Erythroblast (primary cell): ENCODE measurements around the gene CEP104.

Source experiments
- DNase-seq, 2 experiments: peaks; one replicate each; lab custom pipeline; 2025; lab: John Stamatoyannopoulos, UW
- GATA1 ChIP-seq: IDR thresholded peaks from 2 replicates; pipeline ENCODE4 v1.6.1; 2011; ENCODE audit warnings: low read depth, mild to moderate bottlenecking, control low read depth, low read length, moderate library complexity
- POLR2A ChIP-seq: IDR thresholded peaks from 2 replicates; pipeline ENCODE4 v1.6.1; 2011; ENCODE audit warnings: mild to moderate bottlenecking, low read length

The CEP104 gene

DNA sequence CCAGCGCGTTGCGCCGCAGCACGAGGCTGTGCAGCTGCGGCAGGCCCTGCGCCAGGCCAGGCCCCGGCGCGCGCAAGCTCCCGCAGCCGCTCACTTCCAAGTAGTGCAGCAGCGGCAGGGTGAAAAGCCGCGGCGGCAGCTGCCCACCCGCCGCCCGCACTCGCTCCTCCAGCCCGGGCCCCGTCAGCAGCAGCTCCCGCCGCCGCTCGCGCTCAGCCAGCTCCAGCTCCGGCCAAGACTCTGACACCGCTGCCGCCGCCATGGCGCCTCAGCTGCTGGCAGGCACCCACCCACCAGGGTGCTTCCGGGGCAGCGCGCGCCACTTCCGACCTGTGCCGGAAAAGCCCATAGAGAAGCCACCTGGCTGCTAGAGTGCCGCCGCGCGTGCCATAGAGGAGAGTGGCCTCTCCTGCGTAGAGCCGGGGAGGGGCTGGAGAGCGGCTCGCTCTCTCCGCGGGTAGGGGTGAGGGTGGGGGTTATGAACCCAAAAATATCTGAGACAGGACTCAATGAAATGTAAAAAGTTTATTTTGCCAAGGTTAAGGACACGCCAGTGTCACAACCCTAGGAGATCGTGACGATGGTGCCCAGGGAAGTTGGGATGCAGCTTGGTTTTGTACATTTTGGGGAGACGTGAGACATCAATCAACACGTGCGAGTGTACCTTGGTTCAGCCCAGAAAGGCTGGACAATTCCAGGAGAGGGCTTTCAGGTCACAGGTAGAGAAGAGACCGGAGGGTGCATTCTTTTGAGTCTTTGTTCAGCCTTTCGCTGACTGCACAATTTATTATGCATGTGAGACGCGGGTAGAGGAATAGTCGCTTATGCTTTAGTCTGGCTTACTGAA lies 60.6 kb downstream of the CEP104 start, which contains the start of gene LRRC47:
LRRC47 (minus strand) TSS at position 284 of the 847 bp plus-strand sequence; CDS start at position 262, 22 bp downstream.
- DNase-seq = peak; percentile 95
- TF ChIP-seq POLR2A (peak; percentile 80), GATA1 (no peak)

DNA sequence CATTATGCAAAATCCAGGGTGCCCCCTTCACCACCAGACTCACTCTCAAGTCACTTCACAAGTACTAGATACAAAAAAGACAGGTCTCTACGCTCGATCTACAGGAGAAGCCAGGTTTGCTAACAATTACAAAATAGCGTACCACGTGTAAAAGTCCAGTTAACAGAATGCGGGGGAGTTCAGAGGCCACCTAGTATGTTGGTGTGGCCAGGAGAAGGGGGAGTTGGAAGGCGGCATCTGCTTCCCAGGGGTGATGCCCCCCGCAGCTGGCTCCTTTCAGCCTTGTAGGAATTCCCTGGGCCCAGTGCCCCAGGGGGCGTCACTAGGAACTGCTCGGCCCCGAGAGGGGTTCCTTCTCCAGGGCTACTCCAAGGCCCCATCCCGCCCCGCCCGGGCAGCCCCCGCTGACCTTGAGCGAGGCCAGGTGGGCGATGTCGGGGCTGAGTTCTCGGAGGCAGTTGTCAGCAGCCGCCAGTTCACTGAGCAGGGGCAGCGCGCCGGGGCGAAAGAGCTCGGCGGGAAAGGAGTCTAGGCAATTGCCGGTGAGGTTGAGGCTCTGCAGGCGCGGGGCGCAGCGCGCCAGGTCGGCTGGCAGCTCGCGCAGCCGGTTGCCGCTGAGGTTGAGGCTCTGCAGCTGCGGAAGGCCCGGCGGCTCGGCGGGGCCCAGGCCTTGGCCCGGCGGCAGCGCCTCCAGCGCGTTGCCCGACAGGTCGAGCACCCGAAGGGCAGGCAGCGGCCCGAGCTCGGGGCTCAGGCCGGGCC lies 61.4 kb downstream of the CEP104 start:
- DNase-seq = peak; percentile 67 to 68
- no peak for TF ChIP-seq GATA1
- no peak for TF ChIP-seq POLR2A

DNA sequence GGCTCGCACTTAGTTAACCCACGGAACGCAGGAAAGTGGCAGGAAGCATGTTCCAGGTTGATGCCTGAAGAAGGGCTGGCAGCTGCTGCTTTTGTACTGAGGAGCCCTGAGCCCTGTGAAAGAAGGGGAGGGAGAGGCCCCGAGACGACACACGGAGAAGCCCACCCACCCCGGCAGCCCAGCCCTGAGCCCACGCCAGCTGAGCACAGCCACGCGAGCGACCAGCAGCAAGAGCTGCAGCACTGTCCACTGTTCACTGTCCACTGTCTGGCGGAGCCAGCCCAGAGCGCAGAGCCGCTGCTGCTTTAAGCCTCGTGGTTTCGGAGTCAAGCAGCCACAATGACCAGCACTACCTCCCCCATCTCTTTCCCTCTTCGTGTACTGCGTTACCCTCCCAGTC lies 66.1 kb downstream of the CEP104 start:
- TF ChIP-seq GATA1 = no peak
- no peak for TF ChIP-seq POLR2A
- no peak for DNase-seq

DNA sequence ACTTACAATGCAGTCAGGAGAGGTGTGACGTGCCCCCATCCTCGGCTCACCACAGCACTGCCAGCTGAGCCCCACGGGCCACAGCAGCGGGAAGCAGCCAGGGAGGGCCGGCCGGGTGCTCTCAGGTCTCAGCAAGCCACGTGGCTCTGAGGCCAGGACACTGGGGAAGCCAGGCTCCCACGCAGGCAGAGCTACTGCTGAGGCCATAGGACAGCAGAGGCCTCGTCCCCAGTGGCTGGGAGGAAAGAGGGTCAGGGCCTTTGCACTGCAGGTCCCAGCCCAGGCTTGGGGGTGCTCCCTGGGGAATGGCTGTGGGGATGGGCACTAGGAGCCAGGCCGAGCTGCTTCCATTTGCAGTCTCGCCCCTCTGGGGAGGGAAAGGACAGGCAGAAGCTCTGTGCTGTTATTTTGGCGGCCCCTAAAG lies 66.5 kb downstream of the CEP104 start:
- TF ChIP-seq POLR2A = no peak
- no peak for TF ChIP-seq GATA1
- no peak for DNase-seq

DNA sequence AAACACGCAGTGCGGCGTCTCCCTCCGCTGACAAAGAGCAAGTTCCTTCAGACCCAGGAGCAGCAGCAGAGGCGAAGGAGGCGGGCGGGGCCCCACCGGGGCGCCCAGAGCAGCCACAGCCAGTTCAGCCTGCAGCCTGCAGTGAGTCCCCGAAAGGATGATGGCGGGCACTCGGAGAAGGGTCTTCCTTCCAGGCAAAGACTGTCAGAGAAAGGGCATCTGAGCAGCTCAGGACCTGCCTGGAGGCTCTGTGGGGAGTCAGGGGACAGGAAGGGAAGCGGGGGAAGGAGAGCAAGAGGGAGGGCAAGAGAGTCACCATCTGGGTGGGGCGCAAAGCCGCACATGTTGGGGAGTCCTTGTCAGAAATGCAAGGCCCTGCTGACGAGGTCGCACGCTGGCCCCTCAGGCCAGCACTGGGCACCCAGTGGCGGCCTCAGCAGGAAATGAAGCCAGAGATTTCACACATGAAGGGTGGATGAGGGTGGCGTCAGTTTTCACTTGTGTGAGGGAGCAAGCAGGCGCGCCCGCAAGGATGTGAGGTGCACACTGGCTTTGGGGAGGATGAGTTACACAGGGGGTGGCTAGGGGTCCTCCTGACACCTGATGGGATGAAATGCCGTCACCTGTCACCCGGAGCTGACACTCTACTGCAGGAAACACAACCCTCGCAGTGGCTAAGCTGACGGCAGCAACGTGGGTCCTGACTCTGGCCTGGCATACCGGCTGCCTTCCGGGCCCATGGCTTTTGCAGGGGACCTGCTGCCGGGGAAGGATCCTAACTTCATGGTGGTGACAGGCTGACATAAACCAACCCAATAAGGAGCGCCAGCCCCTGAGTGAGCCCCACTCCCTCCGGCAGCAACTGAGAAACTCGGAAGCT lies 67.3 kb downstream of the CEP104 start:
- DNase-seq = no peak
- TF ChIP-seq GATA1 = no peak
- TF ChIP-seq POLR2A = no peak

DNA sequence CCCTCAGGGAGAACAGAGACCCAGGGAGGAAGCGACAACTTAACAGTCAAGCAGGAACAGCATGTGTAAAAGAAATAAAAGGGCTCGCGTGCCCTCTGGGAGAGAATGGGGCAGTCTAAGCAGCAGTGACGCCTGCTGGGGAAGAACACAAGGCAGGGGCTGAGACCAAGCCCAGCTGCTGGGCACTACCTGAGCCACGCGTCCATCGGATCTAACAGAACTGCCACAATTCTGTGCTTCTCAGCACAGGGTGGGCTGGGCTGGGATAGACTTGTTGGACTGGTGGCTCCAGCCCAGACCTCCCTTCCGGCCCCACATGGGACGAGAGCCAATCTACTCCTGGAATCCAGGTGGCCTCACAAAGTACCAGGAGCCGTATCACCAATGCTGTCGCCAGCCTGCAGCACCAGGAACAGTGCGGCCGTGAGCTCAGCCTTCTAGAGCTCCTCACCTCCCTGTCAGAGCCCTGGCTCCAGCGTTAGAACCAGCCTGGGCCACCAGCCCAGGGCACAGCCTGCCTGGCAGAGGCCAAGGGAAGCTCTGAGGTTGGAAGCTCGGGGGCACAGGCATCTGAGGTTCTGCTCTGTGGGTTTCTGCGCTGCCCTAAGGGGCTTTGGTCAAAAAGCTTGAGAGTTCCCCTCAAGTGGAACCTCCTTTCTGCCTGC lies 68.1 kb downstream of the CEP104 start:
- no peak for TF ChIP-seq POLR2A
- DNase-seq = no peak

DNA sequence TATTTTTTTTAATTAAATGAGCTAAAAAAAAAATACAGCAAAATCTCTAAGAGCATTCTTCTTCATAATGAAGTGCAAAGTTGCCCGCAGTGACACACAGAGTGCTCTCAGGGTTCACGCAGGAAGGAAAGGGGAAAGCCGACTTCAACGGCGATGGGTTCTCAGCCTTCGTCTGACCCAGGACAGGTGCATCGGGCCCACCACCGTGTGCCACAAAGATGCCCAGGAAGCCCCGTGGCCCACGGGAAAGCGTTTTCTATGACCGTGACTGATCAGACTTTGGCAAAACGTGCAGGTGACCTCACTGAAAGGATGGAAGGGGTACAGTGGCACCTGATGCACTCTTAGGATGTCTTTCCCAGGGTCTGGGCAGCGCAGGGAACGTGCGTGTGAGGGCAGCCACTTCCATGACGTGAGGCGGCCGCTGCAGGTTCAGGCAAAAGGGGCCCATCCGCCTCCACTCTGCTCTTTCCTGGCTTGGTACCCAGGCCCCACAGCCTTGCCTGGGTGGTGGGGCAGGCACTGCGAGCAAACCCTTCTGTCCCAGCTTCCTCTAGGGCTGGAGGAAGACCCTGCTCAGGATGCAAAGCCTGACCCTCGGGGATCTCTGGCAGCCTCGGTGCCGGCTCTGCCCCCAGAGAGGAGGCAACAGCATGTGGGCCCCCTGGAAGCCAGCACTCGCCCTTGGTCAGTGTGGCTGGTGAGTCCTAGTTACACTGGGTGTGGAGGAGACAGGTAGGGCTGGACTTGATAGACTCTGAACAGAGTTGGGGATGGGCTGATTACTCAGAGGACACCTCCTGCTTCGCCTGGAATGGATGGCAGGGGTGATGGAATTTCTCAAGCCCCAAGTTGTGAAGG lies 69.0 kb downstream of the CEP104 start:
- TF ChIP-seq GATA1 (no peak), POLR2A (no peak)
- DNase-seq = no peak

DNA sequence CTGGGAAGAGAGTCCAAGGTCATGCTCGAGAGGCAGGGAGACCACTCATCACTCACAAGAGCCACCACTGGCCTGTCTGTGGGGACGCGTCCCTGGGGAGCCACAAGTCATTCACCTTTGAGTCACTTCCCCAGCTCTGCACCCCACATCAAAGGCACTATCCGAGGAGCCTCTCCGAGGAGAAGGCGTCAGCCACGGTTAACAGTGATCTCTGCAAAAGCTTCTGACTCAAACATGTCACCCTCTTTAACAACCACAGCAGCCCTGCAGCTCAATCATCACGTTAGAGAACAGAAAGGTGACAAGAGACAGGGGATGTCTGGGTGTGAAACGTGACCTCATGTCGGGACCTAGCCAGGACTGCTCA lies 69.7 kb downstream of the CEP104 start:
- DNase-seq = no peak
- TF ChIP-seq POLR2A (no peak), GATA1 (no peak)

DNA sequence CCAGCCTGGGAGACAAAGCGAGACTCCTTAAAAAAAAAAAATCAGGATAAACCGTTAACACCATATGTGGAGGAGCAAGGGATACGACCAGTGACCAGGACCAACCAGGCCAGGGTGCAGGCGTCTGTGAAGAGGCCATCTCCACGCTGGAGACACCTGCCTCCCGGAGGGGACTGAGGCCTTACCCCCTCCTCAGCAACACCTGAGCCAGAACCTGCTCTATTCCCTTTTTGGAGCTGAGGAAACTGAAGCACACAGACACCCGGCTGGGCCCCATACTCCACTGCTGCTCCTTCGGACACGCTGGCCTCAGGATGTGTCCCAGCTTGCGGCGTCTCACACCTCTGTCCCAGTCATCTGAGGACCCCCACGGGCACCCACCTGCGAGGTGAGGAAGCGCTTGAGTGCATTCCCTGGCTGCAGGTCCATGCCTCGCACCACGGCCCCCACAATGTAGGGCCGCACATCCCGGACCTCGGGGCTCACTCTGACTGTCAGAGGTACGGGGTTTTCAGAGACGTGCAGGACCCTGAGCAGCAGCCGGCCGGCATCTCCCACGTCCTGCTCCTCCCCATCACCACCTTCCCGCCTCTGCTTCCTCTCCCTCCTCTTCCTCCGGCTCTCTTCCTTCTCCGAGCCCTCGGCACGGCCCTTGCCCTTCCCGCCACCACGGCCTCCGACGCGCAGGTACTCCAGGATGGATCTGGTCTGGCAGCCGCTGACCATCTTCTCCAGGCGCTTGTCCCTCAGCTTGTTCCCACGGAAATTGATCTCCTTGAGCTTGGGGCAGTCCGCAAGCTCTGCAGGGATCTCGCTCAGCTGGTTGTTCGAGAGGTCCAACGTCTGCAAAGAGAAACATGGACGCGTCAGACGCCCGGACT lies 70.3 kb downstream of the CEP104 start:
- TF ChIP-seq GATA1 = no peak
- no peak for TF ChIP-seq POLR2A
- no peak for DNase-seq

DNA sequence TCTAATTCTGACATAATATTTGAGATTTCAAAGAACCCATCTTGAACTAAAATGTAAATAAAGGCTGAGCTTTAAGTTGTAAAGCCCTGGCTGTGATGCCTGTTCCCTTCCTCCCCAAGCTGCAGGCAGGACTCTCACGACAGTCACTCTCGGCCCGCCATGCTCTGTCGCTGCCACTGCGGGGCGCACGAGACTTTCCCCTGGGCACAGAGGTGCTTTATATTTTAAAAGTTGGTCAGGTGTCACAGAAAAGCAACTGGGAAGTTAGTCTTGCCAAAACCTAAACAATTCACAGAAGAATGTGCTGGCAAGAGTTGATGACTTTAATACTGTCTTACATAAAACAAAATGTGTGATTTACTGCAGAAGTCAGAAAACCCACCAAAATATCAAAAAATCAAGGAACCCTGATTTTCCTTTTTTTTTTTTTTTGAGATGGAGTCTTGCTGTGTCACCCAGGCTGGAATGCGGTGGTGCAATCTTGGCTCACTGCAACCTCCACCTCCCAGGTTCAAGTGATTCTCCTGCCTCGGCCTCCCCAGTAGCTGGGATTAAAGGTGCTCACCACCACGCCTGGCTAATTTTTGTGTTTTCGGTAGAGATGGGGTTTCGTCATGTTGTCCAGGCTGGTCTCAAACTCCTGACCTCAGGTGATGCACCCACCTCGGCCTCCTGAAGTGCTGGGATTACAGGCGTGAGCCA lies 71.4 kb downstream of the CEP104 start:
- peak; percentile 50 for DNase-seq
- TF ChIP-seq GATA1 (no peak), POLR2A (no peak)

DNA sequence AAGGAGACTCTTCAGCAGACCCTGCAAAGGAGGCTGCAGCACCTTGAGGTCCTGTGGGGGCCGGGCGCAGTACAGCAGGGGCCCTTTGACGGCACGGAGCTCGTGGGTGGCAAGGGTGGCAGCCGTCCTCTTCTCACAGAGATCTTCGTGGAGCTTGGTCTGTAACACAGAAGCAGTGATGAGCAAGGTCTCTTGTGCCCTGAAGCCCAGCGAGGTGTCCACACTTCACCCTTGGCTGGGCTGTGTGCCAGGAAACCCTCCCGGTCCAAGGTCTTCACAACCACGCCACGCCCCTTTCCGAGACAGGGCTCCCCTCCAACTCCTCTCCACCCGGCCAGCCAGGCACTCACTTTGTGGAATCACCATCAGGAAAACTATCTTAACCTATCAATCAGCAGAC lies 72.0 kb downstream of the CEP104 start:
- peak in 1 of 2 experiments; percentile 38 for DNase-seq
- TF ChIP-seq POLR2A = no peak
- no peak for TF ChIP-seq GATA1
